NCI-H1436 treated with DMSO at 0.1 percent for 48 hours (cell line): Measurements from ENCODE around the gene KLHL29.
A peak's percentile ranks its signal among the peaks of the same experiment; 100 is the strongest.

Experiments
- DNase-seq: peaks from one replicate; lab custom pipeline; 2025; lab: John Stamatoyannopoulos, UW

KLHL29 gene

GRCh38 chr2:23531280-23531679 lies 146.3 kb downstream of the KLHL29 start:
- no peak for DNase-seq

- no peak for DNase-seq
Observed at GRCh38 chr2:23531881-23532280, 146.9 kb downstream of the KLHL29 start.

- no peak for DNase-seq
Observed at GRCh38 chr2:23532391-23533337, 147.7 kb downstream of the KLHL29 start.

- no peak for DNase-seq
Observed at GRCh38 chr2:23533338-23533695, 148.3 kb downstream of the KLHL29 start.

GRCh38 chr2:23534771-23535170 lies 149.8 kb downstream of the KLHL29 start:
- DNase-seq, result no peak

- no peak for DNase-seq
Observed at GRCh38 chr2:23536326-23536725, 151.3 kb downstream of the KLHL29 start.

GRCh38 chr2:23537991-23538390 lies 153.0 kb downstream of the KLHL29 start:
- no peak for DNase-seq

- no peak for DNase-seq
Observed at GRCh38 chr2:23538566-23538965, 153.6 kb downstream of the KLHL29 start.

- no peak for DNase-seq
Observed at GRCh38 chr2:23540804-23541360, 155.9 kb downstream of the KLHL29 start.

- peak; percentile 78 for DNase-seq
Observed at GRCh38 chr2:23541503-23542229, 156.7 kb downstream of the KLHL29 start.

GRCh38 chr2:23542230-23542789 lies 157.3 kb downstream of the KLHL29 start:
- DNase-seq, result no peak

GRCh38 chr2:23543302-23543701 lies 158.3 kb downstream of the KLHL29 start:
- no peak for DNase-seq

- no peak for DNase-seq
Observed at GRCh38 chr2:23543728-23544127, 158.7 kb downstream of the KLHL29 start.

- DNase-seq, result no peak
Observed at GRCh38 chr2:23544589-23545295, 159.8 kb downstream of the KLHL29 start.

- DNase-seq, result no peak
Observed at GRCh38 chr2:23545396-23545795, 160.4 kb downstream of the KLHL29 start.

- no peak for DNase-seq
Observed at GRCh38 chr2:23545811-23546210, 160.8 kb downstream of the KLHL29 start.

- no peak for DNase-seq
Observed at GRCh38 chr2:23546913-23547312, 161.9 kb downstream of the KLHL29 start.

GRCh38 chr2:23547725-23548124 lies 162.7 kb downstream of the KLHL29 start:
- DNase-seq, result no peak

GRCh38 chr2:23548143-23548769 lies 163.3 kb downstream of the KLHL29 start:
- DNase-seq, result no peak

- DNase-seq, result no peak
Observed at GRCh38 chr2:23549051-23549450, 164.1 kb downstream of the KLHL29 start.

GRCh38 chr2:23549821-23550530 lies 165.0 kb downstream of the KLHL29 start:
- DNase-seq, result no peak
